PFSK-1 (cell line): ENCODE data around the gene GCSAM.

Experiments used
- FOXP2 ChIP-seq: optimal IDR thresholded peaks from 2 replicates; pipeline ENCODE3; 2011; ENCODE audit warnings: borderline replicate concordance, control low read depth, inconsistent platforms; ENCODE audit not compliant: insufficient read depth; ENCODE audit errors: extremely low read length, extremely low read depth
- POLR2AphosphoS5 ChIP-seq: IDR thresholded peaks from 2 replicates; pipeline ENCODE4 v1.6.1; 2012; ENCODE audit warnings: low read depth, mild to moderate bottlenecking, control low read depth, low read length, moderate library complexity
- SIN3A ChIP-seq: IDR thresholded peaks from 2 replicates; pipeline ENCODE4 v1.6.1; 2012; ENCODE audit warnings: mild to moderate bottlenecking, low read length, moderate library complexity, borderline replicate concordance; ENCODE audit not compliant: insufficient read depth
- TAF1 ChIP-seq: IDR thresholded peaks from 2 replicates; pipeline ENCODE4 v1.6.1; 2012; ENCODE audit warnings: low read length, control low read depth, borderline replicate concordance; ENCODE audit not compliant: insufficient read depth
- TF ChIP-seq, protein P1 (sequence below), 2 experiments: IDR thresholded peaks; 2 replicates each; pipeline versions ENCODE4 v1.6.1 to v1.8.0; 2011 to 2012; ENCODE audit warnings: low read depth in 2 of 2, low read length in 2 of 2, control low read depth in 1 of 2, inconsistent platforms in 1 of 2, mild to moderate bottlenecking in 1 of 2, moderate library complexity in 1 of 2; ENCODE audit not compliant: insufficient read depth in 1 of 2

Gene GCSAM

DNA sequence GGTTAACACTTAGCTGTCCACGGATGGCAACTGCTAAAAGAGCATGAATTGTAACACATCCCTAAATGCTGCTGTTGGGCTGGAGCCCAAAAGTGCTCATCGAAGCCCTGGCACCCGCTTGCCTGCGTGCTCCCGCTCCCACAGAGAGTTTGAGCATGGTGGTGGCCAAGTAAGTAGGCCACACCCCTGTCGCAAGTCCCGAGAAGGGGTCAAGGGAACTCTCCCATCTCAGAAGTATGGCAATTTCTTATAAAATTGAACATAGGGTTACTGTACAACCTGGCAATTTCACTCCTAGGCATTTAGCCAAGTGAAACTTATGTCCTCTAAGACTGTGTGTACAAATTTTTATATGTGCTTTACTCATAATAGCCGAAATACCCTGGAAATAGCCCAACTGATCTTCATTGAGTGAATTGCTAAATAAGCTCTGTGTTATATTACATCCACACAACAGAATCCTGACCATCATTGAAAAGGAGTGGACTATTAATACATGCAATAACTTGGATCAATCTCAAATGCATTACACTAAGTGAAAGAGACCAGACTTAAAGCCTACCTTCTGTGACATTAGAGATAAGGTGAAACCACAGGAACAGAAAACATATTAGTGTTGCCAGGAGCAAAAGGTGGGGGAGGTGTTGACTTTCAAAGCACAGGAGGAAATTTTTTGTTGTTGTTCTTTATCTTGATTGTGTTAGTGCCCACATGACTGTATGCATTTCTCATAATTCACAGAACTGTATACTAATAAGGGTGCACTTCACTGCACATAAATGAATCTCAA lies 1.5 kb upstream of the GCSAM start:
- TF ChIP-seq FOXP2: no peak
- no peak for TF ChIP-seq TAF1
- TF ChIP-seq POLR2AphosphoS5: no peak
- TF ChIP-seq SIN3A: no peak
- TF ChIP-seq, protein P1, sequence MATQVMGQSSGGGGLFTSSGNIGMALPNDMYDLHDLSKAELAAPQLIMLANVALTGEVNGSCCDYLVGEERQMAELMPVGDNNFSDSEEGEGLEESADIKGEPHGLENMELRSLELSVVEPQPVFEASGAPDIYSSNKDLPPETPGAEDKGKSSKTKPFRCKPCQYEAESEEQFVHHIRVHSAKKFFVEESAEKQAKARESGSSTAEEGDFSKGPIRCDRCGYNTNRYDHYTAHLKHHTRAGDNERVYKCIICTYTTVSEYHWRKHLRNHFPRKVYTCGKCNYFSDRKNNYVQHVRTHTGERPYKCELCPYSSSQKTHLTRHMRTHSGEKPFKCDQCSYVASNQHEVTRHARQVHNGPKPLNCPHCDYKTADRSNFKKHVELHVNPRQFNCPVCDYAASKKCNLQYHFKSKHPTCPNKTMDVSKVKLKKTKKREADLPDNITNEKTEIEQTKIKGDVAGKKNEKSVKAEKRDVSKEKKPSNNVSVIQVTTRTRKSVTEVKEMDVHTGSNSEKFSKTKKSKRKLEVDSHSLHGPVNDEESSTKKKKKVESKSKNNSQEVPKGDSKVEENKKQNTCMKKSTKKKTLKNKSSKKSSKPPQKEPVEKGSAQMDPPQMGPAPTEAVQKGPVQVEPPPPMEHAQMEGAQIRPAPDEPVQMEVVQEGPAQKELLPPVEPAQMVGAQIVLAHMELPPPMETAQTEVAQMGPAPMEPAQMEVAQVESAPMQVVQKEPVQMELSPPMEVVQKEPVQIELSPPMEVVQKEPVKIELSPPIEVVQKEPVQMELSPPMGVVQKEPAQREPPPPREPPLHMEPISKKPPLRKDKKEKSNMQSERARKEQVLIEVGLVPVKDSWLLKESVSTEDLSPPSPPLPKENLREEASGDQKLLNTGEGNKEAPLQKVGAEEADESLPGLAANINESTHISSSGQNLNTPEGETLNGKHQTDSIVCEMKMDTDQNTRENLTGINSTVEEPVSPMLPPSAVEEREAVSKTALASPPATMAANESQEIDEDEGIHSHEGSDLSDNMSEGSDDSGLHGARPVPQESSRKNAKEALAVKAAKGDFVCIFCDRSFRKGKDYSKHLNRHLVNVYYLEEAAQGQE (IDR thresholded peaks at IDR 0.05; ENCODE audit: insufficient read depth in 1 of 2, low read depth in 2 of 2, low read length in 2 of 2): no peak

DNA sequence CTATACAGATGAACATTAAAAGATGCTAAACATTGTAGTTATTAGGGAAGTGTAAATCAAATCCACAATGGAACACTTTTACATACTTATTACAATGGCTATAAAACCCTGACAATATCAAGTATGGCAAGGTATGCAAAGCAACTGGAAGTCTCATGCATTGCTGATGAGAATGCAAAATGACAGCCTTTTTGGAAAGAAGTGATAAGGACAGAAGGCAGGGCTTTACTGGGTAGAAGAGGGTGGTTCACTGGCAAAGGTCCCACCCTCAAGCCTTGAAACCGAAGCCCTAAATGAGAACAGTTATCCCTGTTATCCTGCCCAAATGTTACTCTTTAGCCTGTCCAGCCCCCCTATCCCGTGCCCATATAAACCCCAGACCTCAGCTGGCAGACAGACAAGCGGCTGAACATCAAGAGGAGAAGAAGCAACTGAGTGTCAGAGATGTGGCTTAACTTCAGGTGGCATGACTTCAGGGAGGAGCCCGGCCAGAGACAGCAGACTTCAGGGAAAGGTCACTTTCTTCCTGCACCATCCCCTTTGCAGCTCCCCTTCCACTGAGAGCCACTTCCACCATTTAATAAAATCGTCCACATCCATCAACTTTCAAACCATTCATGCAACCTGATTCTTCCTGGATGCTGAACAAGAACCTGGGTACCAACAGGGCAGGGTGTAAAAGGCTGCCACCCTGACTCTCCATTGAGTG lies 732 bp upstream of the GCSAM start:
- TF ChIP-seq SIN3A (no peak), FOXP2 (no peak), TAF1 (no peak), POLR2AphosphoS5 (no peak)
- TF ChIP-seq, protein P1 (IDR thresholded peaks at IDR 0.05; ENCODE audit: insufficient read depth in 1 of 2, low read depth in 2 of 2, low read length in 2 of 2): no peak

DNA sequence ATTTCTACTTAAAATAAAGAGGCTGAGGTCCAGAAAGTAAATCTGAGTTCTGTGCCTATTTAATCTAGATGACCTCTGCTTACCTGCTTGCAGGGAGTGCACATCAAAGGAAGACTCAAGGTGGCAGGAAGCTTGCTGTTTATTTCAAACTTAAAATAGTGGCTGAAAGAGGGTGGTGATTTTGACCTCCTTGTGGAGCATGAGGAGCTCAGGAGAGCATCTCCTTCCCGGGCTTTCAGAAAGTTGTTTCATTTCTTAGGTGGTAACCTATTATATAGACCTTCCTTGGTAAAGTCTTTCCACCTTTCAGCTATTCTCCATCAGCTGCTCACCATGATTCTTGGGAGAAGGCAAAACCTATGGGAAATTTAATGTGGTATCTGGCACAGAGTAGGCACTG lies 494 bp downstream of the GCSAM start:
- TF ChIP-seq, protein P1 (IDR thresholded peaks at IDR 0.05; ENCODE audit: insufficient read depth in 1 of 2, low read depth in 2 of 2, low read length in 2 of 2): no peak
- TF ChIP-seq TAF1 (no peak), SIN3A (no peak), FOXP2 (no peak), POLR2AphosphoS5 (no peak)

DNA sequence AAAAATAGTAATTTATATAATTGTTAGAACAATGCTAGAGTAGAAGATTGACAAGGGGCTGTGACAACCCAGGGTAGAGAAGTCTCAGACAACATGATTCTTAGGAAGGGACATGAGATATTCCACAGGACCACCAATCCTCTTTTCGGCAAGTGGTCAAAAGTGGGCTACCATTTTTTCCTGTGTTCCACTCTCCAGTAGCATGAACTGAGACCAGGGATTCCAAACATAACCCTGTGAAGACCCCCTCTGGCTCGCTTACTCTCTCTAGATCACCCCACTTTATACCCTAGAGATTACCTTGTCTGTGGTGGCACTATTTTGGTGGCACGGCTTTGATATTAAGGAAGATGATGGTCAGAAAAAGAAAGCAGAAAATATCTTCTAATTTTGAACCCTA lies 960 bp downstream of the GCSAM start:
- TF ChIP-seq POLR2AphosphoS5 (no peak), FOXP2 (no peak), TAF1 (no peak), SIN3A (no peak)
- TF ChIP-seq, protein P1 (IDR thresholded peaks at IDR 0.05; ENCODE audit: insufficient read depth in 1 of 2, low read depth in 2 of 2, low read length in 2 of 2): no peak
